Measurements from ENCODE around the gene HOXC11. TPM values are rescaled to one million over a fixed set of nuclear protein-coding genes. Genes with fewer than 3 reads are reported as not detected.

The HOXC11 gene
- total RNA-seq, 1 donor from 2014 or later: not detected

DNA sequence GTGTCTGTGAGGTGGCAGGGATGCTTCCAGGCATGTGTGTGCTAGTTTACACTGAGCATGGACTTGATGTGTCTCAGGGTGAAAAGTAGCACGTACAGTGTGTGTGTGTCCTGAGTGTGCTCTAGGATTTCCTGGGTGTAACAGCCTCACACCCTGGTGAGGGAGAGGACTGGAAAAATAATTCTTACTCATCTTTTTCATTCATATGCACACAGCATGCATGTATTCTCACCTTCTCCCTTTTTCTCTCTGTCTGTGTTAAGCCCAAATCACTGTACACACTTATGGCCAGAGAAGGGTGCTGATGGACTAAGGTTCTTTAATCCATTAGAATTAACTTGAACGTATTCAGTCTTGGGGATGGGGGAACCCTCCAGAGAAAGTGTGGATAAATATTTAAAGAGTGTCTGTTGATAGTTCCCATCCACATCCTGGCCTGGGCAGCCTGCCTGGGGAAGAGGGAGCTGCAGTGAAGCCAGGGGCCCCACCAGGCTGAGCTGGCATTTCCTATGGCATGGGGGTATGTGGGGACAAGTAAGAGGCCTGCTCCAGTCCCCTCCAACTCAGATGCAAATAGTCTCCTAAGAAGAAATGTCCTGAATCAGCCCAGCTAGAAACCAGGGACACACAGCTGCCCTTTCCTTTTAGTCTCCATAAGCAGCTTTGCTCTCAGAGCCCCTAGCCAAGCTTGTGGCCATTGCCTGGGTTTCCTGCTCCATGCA is 34.8 kb downstream of the HOXC11 start:
- DNase-seq (ENCODE audit: low spot score): no peak

DNA sequence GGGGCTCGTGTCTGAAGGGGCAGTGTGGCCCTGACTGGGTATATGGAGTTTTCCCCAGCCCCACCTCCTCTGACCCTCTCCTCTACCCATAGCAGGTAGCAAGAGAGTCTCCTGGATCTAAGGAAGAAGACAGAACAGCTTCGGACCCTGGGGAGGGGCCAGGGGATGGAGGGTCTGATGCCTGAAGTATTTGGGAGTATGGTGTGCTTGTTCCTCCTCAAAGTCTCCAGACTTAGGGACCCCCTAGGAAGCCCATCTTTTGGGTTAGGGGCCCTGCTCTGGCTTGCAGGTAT is 35.3 kb downstream of the HOXC11 start:
- no peak for DNase-seq (ENCODE audit: low spot score)

DNA sequence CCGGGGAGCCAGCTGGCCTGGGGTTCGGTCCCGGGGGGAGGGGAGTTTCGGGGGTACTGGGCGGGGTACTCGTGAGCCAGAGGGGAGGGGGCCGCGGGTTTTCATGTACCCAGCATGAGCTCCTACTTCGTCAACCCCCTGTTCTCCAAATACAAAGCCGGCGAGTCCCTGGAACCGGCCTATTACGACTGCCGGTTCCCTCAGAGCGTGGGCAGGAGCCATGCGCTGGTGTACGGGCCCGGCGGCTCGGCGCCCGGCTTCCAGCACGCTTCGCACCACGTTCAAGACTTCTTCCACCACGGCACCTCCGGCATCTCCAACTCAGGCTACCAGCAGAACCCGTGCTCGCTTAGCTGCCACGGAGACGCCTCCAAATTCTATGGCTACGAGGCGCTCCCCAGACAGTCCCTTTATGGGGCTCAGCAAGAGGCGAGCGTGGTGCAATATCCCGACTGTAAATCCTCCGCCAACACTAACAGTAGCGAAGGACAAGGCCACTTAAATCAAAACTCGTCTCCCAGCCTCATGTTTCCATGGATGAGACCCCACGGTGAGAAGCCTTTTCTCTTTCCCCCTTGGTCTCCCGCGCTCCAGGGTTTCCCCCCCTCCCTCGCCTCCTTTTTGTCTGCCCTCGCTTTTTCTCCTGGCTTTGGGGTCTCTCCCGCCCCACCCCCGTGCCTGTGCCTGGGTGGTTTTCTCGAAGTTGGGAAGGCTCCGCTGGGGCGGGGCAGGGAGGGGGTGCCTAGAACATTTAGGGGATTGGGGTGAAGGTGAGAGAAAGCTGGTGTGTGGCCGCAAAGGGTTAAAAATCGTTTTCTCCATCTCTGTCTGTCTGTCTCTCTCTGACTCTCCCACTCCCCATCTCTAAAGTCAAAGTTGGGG is 36.5 kb downstream of the HOXC11 start:
- no peak for DNase-seq (ENCODE audit: low spot score)

DNA sequence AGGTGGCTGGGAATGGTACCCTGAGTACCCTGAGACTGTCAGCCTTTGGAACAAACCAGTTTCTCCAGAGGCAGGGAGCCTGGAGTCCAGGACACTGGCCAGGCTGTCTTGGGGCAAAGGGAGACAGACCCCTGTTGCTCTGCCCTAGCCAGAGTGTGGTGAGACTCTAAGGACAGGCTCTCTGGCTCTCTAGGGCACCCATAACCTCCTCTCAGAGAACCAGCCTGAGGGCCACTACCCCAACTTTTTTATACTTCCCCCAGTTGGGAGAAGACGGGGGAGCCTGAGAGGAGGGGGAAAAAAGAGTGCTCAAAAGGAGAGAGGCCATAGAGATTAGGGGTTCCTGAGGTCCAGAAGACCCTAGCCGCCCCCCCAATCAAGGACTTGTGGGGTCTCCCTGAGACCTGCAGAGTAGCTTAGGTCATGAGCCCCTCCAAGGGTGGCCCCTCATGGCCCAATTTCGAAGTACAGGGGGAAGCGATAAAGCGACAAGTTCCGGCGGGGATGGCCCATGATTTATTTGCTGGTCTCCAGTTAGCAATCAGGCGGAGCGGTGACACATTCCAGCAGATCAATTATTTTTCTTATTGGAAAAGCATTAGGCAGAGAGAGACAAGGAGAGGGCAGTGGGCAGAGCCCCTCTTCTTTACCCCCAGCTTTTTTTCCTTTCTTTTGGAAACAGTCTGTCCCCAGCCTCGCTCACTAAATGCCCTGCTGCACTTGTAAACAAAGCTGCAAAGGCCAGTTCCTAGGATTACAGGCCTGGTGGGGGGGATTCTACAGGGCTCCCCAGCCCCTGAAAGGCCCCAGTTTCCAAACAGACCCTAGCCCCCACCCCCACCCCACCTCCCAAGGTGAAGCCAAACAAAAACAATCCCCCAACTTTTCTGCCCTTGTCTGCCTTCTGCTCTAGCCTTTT is 37.4 kb downstream of the HOXC11 start:
- no peak for DNase-seq (ENCODE audit: low spot score)

DNA sequence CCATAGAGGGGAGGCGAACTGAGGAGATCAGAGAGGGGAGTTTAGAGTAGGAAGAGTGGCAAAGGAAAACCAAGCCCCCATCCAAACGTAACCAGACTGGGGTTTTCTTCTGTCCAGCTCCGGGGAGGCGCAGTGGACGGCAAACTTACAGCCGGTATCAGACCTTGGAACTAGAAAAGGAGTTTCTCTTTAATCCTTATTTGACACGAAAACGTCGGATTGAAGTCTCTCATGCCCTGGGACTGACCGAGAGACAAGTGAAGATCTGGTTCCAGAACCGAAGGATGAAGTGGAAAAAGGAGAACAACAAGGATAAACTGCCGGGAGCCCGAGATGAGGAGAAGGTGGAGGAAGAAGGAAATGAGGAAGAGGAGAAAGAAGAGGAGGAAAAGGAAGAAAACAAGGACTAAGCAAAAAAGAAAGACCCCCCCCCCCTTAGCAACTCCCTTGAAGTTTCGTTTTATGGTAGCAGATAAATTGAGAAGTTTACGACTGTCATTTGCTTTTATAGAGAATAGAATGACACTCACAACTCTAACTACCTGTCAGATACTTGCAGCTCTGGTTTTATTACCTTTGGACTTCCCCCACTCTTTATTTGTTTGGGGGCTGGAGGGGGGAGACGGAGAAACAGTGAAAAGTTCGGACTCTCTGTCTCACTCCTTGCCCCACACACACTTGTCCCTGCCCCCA is 38.2 kb downstream of the HOXC11 start:
- no peak for DNase-seq (ENCODE audit: low spot score)

DNA sequence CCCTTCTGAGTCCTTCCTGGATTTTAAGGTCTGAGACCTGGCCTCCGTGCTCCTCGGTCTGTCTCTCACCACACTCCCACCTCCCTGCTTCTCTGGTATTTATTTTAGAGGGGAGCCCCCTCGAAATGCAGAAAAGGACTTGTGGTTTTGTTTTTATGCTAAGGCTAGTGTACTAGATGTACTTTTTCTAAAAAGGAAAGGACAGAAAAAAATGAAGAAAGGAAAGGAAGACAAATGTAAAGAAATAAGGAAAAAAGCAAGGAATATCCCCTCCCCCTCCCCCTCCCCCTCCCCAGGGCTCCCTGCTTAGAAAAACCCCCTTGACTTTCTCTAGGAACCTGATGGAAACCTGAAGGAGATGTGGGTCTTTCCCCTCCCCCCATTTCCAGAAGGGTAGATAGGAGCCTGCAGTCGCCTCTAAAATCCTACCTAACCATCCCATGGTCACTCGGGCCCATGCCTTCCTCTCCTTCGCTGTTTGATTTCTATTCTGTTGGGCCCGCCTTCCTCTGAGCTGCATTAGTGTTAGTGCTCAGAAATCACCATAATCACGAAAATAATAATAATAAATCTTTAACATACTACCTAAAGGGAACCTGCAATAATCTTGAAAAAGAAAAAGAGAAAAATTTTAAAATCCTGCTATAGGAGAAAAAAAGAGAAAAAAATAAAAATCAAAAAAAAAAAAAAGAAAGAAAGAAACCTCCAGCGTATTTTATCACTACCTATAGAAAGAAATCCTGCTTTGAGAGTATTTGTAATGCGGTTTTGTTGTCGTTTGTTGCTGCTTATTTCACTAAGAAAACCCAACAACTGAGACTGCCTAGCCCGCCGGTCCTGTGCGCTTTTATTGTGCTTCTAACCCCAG is 39.0 kb downstream of the HOXC11 start:
- DNase-seq (ENCODE audit: low spot score): no peak

DNA sequence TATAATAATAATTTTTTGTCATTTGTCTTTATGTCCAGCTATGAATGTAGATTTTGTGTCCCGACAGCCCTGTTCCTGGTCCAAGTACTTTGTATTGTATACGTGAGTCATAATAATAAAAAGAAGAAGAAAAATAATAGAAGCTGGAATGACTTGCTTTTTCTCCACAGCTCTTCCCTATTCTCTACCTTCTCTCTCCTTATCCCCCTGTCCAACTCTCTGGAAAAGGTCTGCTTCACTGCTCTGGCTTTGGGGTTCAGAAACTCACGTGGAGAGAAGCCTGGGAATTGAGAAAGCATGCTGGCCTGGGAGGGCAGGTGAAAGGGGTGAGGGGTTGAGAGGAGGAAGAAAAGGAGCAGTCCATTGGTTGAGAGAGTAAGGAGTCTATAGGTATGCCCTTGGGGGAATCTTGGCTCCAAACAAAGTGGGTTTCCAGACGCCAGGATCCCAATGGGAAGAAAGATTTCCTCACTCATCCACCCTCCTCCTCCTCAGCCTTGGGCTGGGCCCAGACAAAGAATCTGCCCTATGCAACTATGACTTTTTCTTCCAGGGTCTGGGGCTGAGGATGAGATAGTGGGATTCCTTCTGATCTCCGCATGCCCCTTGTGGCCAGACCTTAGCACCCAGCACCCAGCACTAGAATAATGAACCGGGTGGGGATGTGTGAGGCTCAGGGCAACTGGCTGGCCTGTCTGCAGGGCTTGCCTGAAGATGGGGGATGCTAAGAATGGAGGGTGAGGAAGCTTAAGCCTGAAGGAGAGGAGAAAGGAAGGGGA is 39.9 kb downstream of the HOXC11 start:
- DNase-seq (ENCODE audit: low spot score): no peak

DNA sequence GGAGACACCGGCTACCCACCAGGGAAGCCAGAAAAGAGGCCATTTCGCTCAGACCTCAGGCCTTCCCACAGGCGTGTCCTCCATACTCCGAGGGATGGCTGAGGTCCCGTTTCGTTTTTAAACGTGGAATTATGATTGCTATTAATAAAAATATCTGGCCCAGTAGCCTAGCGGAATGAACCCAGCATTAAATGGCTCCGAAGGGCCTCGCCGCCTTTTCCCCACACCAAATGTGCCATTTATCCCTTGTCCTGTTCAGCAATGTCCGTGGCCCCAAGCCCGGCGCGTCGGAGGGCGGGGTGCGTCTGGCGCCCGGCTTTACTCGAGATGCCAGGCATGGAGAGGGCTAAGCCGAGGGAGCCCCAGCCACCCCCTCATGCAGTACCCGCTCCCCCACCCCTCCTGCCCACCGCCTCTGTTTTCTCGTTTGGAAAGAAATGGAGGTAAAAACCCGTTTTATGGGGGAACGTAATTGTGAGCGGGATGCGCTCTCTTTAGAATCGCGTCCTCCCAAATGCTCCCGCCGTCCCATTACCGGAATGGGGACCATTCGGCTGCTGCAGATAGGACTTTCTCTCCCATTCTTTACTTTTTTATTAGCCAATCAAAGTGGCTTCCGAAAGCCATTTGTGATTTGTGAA is 41.6 kb downstream of the HOXC11 start:
- no peak for DNase-seq (ENCODE audit: low spot score)

DNA sequence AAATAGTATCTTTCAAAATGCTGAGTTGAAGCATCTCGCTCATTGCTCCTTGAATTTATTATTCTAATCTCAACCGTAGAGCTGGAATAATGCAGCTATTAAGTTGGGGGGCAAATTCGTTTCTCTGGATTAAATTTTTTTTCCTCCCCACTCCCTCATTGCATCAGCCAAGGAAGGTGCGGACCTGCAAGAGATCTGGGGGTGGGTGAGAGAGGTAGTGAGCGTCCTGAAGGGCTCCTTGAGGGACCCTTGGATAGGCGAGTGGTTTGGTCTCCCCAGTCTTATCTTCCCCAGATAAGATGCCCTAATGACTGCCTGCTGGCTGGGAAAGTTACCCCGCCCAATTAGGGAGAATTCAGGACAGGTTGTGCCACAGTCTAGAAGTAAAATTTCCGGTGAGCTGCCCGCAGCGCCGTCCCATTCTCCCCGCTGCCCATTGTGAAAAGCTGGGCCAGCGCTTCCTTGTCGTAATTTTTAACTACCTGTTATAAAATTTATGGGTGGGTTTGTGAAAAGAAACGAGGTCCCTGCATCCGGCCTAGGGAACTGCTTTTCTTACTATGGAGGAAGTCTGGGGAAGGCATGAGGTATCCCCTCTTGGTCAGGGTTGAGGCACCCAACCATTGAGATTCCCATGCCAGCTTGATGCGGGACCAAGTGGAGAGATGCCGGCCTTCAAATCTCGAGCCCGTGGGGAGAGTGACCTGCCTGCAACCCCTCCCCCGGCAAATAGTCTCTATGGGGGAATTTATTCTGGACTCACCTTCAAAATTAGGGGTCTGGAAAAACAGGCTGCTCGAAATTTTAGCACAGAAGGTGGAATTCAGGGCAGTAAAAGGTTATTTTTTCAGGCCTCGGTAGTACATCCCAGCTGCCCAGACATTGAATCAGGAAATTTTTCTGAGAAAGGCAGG is 42.3 kb downstream of the HOXC11 start:
- DNase-seq (ENCODE audit: low spot score): no peak

DNA sequence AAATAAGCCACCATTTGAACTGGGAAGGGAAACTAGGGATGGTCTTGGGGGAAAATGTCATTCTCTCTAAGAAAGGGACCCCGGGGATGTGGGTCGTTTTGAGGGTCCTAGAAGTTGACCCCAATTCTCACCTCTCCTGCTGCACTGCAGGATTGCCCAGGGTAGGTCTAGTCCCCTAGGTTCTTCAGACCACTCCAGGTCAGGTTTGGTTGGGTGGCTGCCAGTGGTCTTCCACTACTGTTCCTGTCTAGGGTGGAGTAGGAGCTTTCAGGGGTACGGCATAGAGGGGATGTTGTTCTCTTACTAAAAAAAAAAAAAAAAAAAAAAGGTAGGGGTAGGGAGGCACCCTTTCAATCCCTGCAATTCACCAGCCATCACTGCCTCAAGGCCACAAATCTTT is 43.1 kb downstream of the HOXC11 start:
- no peak for DNase-seq (ENCODE audit: low spot score)

DNA sequence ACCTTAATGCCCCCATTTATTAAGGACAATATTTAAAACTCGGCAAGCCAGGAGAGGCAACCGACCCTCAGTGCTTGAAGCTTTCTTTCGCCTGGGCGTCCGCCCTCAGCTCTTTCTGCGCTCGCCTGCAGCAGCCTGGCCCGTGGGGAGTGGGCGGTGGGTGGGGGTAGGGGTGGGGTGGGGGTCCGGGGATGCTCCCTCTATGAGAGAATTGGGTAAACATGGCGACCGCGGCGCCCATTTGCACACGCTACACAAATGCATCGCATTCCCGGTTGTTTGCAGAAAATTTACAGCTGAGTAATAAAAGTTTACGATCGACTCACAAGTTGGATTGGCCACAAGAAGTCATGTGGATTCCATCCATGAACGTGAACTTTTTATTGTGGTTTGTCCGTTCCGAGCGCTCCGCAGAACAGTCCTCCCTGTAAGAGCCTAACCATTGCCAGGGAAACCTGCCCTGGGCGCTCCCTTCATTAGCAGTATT is 43.6 kb downstream of the HOXC11 start:
- no peak for DNase-seq (ENCODE audit: low spot score)

DNA sequence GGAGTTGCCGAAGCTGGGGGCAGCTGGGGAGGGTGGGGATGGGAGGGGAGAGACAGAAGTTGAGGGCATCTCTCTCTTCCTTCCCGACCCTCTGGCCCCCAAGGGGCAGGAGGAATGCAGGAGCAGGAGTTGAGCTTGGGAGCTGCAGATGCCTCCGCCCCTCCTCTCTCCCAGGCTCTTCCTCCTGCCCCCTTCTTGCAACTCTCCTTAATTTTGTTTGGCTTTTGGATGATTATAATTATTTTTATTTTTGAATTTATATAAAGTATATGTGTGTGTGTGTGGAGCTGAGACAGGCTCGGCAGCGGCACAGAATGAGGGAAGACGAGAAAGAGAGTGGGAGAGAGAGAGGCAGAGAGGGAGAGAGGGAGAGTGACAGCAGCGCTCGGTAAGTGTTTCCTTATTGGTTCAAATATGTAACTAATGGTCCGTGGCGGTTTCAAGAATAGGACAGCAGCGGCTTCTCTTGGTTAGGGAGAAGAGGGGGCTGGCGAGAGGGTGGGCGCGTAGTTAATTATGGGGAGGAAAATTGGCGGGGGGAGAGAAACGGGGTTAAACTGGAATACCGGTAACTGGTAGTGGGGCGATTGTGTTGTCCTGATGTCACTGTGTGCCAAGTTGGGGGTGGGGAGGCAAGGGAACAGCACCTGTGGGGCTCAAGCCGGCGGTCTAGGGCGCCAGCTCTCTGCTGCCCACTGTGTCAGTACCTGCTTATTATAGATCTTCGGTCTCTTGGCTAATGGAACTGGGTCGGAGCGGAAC is 44.3 kb downstream of the HOXC11 start:
- DNase-seq (ENCODE audit: low spot score): no peak

DNA sequence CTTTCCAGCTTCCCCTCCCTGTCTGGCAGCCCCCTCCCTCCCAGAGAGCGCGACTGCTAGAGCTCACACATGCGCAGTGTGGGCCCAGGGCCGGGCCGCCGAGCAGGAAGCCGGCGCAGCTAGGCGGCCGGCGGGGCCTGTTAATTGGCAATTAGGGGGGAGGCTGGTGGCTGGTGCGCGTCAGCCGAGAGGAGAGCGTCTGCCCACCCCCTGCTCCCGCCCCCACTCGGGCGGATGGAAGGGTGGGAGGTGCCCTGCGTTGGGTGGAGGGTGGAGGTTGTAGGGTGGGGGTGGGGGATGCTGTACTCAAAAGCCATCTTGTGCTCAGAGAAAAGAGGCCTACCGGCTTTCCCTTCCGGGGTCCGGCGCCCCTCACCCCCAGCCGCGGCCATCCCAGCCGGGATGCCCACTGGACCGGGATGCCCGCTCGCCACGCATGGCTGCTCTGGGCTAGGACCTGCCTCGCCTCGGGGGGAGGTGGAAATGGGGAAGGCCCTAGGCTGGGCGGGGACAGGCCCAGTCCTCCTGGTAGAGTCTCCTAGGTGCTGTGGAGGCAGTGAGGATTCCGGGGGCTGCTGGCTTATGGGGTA is 45.0 kb downstream of the HOXC11 start:
- no peak for DNase-seq (ENCODE audit: low spot score)

DNA sequence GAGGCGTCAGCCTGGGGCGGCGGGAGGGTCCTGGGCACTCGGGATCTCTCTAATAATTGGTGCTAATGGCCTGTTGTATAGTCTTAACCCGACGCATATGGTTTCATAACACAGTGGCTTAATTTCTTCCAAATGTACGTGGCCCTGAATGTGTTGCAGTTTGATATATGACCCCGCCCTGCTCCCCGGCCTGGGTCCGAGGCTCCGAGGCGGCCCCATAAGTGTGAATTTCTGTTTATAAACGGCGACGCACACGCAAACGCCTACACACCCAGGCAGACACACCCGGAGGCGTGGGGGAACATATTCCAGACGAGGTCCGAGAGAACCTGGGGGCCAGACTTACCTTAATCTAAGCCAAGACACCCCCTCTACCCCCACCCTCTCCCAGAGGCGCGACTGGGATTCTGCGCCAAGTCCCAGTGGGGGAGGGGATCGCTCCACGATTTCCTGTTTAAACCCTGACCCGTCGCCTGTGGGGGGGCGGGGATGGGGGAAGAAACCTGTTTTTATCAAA is 45.6 kb downstream of the HOXC11 start:
- no peak for DNase-seq (ENCODE audit: low spot score)

DNA sequence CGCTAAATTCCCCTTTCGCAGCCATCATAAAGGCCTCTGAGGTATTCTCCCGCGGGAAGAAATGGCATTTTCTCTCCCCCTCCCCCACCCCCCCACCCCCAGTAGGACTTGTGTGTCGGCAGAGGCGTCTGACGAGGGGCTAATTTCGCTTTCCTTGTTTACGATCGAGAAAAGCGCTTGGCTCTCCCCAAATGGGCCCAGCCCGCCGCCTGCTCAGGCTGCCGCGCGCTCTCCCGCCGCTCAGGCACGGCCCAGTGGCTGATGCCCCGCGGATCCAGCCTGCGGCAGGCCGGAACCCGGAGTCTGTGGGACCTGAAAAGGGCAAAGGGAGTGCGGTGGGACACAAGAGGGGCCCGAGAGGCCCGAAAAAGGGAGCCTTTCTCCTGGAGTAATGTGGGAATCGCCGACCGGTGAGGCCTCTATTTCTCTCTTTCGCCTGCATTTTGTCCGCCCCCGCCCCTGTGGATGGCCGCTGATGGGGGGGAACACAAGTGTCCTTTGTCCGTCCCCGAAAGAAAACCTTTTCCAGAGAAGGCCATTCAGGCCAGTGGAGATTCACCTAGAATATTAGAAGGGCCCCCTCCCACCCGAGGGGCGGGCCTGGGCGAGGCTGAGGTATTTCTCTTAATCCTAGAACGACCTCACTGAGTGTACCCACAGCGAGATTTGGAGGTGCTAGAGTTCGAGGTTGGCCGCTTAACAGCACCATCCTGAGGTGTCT is 46.3 kb downstream of the HOXC11 start:
- DNase-seq (ENCODE audit: low spot score): no peak

All from mesenteric fat pad (tissue), 1 donor.